Endodermal cell (in vitro differentiated cells): ENCODE measurements around the gene CACNA2D1. TPM values are rescaled to one million over a fixed set of nuclear protein-coding genes. Genes with fewer than 3 reads are reported as not detected.

Experiments
- DNase-seq: peaks from one replicate; pipeline ENCODE4 v3.0.0-alpha.2; 2017
- H3K27ac ChIP-seq: 2 replicates; pipeline ENCODE4 v1.5.1; 2013; ENCODE audit warnings: mild to moderate bottlenecking, low read depth, low read length, moderate library complexity
- H3K27me3 ChIP-seq: 2 replicates; pipeline ENCODE4 v1.6.1; 2013; ENCODE audit warnings: mild to moderate bottlenecking, low read length, moderate library complexity; ENCODE audit not compliant: insufficient read depth, control insufficient read depth, poor library complexity, severe bottlenecking
- H3K36me3 ChIP-seq: 2 replicates; pipeline ENCODE4 v1.7.0; 2013; ENCODE audit warnings: mild to moderate bottlenecking, low read length, moderate library complexity; ENCODE audit not compliant: control insufficient read depth, insufficient read depth
- H3K4me1 ChIP-seq: one replicate; pipeline ENCODE4 v1.7.0; 2013; ENCODE audit warnings: low read length; ENCODE audit not compliant: control insufficient read depth, insufficient read depth
- H3K4me3 ChIP-seq: 2 replicates; pipeline ENCODE4 v1.5.1; 2013; ENCODE audit warnings: mild to moderate bottlenecking, low read length, moderate library complexity
- H3K9ac ChIP-seq: 2 replicates; pipeline ENCODE4 v1.6.1; 2013; ENCODE audit warnings: mild to moderate bottlenecking, low read length, moderate library complexity; ENCODE audit not compliant: poor library complexity, severe bottlenecking; ENCODE audit errors: extremely low read depth
- H3K9me3 ChIP-seq: 2 replicates; pipeline ENCODE4 v1.6.1; 2013; ENCODE audit warnings: mild to moderate bottlenecking, low read length, moderate library complexity; ENCODE audit not compliant: control insufficient read depth
- H3K27ac Mint-ChIP-seq: 2 replicates; pipeline ENCODE4 v1.8.0; 2020; ENCODE audit warnings: mixed read lengths
- H3K27me3 Mint-ChIP-seq: 2 replicates; pipeline ENCODE4 v1.8.0; 2021; ENCODE audit warnings: mild to moderate bottlenecking, mixed read lengths; ENCODE audit not compliant: insufficient read depth
- H3K36me3 Mint-ChIP-seq: 2 replicates; pipeline ENCODE4 v1.8.0; 2020; ENCODE audit warnings: low read depth, mixed read lengths
- H3K4me1 Mint-ChIP-seq: 2 replicates; pipeline ENCODE4 v1.8.0; 2020; ENCODE audit warnings: mixed read lengths
- H3K4me3 Mint-ChIP-seq: 2 replicates; pipeline ENCODE4 v1.8.0; 2020; ENCODE audit warnings: mild to moderate bottlenecking, moderate library complexity, mixed read lengths
- H3K9me3 Mint-ChIP-seq: 2 replicates; pipeline ENCODE4 v1.8.0; 2020; ENCODE audit warnings: mild to moderate bottlenecking, mixed read lengths
- WGBS, 2 experiments: methylation state at CpG; one replicate each; pipeline versions ENCODE4 v1.1.5 to v1.1.7; 2013; ENCODE audit warnings: missing lambda C conversion rate in 2 of 2, mixed read lengths in 1 of 2; ENCODE audit not compliant: insufficient coverage in 1 of 2, insufficient read length in 1 of 2; 5-methylcytosine and 5-hydroxymethylcytosine counted together
- total RNA-seq, 2 donors: library from RNA; stranded (reverse); fragmentation: NEBNext Ultra II Directional in 1 of 2; extraction: Animal tissue kit (Norgen Biotek cat#: 25700) in 1 of 2; gene quantifications; 2 replicates in 1 of 2; 3 replicates in 1 of 2; pipeline ENCODE4 v1.2.1, GENCODE V29; 2021
- TF ChIP-seq, protein P1 (sequence below): fragments of 200-600 bp; sonication (generic); conservative IDR thresholded peaks from 2 replicates; pipeline ENCODE4 v1.5.0; 2021; ENCODE audit warnings: antibody characterized with exemption, mild to moderate bottlenecking

Gene CACNA2D1
- total RNA-seq, 2 donors from 2014 or later = 16.9 to 26.8 TPM

DNA sequence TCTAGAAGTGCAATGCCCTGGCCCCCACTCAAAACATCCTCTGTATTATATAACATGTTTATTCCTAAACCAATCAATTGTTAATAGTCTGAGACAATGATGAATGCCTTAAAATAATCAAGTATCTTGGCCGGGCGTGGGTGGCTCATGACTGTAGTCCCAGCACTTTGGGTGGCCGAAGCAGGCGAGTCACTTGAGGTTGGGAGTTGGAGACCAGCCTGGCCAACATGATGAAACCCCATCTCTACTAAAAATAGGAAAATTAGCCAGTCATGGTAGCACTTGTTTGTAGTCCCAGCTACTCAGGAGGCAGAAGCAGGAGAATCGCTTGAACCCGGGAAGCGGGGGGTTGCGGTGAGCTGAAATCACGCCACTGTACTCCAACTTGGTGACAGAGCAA lies 29.4 kb upstream of the CACNA2D1 start:
- Histone ChIP-seq H3K4me3 (no peak overlapping the region), H3K9me3 (no peaks in the 10 kb centered on the region), H3K9ac (no peak overlapping the region), H3K27me3 (no peaks in the 10 kb centered on the region), H3K4me1 (no peaks in the 10 kb centered on the region), H3K27ac (no peak overlapping the region), H3K36me3 (no peaks in the 10 kb centered on the region)
- 91 to 96% methylated on average over 9 of the region's 9 CpGs for WGBS, 2 experiments
- peaks cover 15% of the 10 kb centered on the region for H3K4me1 Mint-ChIP-seq
- DNase-seq = no peak
- H3K36me3 Mint-ChIP-seq = no peaks in the 10 kb centered on the region
- H3K27me3 Mint-ChIP-seq = no peaks in the 10 kb centered on the region
- no peak overlapping the region for H3K27ac Mint-ChIP-seq
- TF ChIP-seq, protein P1, sequence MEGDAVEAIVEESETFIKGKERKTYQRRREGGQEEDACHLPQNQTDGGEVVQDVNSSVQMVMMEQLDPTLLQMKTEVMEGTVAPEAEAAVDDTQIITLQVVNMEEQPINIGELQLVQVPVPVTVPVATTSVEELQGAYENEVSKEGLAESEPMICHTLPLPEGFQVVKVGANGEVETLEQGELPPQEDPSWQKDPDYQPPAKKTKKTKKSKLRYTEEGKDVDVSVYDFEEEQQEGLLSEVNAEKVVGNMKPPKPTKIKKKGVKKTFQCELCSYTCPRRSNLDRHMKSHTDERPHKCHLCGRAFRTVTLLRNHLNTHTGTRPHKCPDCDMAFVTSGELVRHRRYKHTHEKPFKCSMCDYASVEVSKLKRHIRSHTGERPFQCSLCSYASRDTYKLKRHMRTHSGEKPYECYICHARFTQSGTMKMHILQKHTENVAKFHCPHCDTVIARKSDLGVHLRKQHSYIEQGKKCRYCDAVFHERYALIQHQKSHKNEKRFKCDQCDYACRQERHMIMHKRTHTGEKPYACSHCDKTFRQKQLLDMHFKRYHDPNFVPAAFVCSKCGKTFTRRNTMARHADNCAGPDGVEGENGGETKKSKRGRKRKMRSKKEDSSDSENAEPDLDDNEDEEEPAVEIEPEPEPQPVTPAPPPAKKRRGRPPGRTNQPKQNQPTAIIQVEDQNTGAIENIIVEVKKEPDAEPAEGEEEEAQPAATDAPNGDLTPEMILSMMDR = no peak
- no peak overlapping the region for H3K4me3 Mint-ChIP-seq
- no peaks in the 10 kb centered on the region for H3K9me3 Mint-ChIP-seq

DNA sequence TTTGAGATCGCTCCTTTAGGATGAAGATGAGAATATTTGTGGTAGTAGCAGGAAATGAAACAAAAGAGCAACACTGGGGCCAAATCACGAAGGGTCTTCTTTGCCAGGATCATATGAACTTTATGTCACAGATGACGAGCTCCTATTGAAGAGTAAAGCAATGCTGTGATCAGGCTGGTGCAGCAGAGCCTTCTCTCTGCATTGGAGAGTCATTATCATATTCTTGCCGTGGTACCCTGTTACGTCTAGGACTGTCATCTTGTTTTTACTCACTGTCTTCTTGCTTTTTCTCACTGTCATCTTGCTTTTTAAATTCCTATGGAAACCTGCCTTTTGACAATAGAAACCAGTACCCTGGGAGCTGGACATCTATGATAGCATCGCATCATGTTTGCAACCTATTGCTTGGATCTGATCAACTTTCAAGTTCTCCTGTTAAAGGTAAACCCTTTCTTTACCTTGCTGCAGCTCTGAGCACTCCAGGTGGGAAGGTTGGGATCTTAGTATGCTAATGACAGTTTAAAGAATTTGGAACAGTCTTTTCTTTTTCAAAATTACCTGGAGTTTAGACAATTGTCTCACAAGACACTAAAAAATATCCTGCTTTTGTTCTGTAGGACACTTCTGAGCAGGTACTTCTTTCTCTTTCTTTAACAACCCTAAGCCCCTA lies 27.9 kb upstream of the CACNA2D1 start:
- H3K4me1 ChIP-seq = no peaks in the 10 kb centered on the region
- WGBS, 2 experiments = 79 to 83% methylated on average over 6 of the region's 6 CpGs
- Mint-ChIP-seq H3K27me3 (no peaks in the 10 kb centered on the region), H3K27ac (no peak overlapping the region), H3K4me1 (peaks cover 15% of the 10 kb centered on the region), H3K9me3 (no peaks in the 10 kb centered on the region), H3K4me3 (no peak overlapping the region), H3K36me3 (no peaks in the 10 kb centered on the region)
- TF ChIP-seq, protein P1 = no peak
- no peak overlapping the region for H3K4me3 ChIP-seq
- no peaks in the 10 kb centered on the region for H3K36me3 ChIP-seq
- H3K27me3 ChIP-seq = no peaks in the 10 kb centered on the region
- no peak overlapping the region for H3K9ac ChIP-seq
- H3K27ac ChIP-seq = no peak overlapping the region
- DNase-seq = no peak
- H3K9me3 ChIP-seq = no peaks in the 10 kb centered on the region

DNA sequence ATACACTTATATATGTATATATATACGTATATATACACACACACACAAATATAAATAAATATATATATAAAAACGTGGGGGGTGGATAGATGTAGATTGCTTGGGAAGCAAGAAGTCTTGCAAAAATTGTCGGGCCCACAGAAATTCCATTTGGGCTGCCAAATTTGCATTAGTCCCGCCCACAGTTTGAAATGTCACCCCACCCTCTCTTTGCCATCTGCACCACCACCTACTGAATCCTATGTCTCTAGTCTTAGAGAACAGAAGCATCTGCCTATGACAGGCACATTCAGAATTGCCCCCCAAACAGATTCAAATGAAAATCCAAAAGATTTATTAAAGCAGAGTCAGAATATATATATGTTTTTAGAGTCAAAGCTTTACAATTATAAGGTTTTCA lies 25.6 kb upstream of the CACNA2D1 start:
- no peaks in the 10 kb centered on the region for H3K9me3 ChIP-seq
- H3K36me3 Mint-ChIP-seq = no peaks in the 10 kb centered on the region
- H3K4me1 ChIP-seq = no peaks in the 10 kb centered on the region
- H3K4me3 ChIP-seq = no peak overlapping the region
- H3K9ac ChIP-seq = no peak overlapping the region
- H3K27me3 Mint-ChIP-seq = no peaks in the 10 kb centered on the region
- no peak for DNase-seq
- peaks cover 15% of the 10 kb centered on the region for H3K4me1 Mint-ChIP-seq
- H3K36me3 ChIP-seq = no peaks in the 10 kb centered on the region
- H3K9me3 Mint-ChIP-seq = peaks cover 5% of the 10 kb centered on the region
- TF ChIP-seq, protein P1 = no peak
- H3K4me3 Mint-ChIP-seq = no peak overlapping the region
- no peak overlapping the region for H3K27ac Mint-ChIP-seq
- 80% methylated on average over 2 of the region's 4 CpGs; no CpG with 5 or more reads in 1 of the 2 experiments for WGBS, 2 experiments
- no peak overlapping the region for H3K27ac ChIP-seq
- H3K27me3 ChIP-seq = no peaks in the 10 kb centered on the region
